Measurements from ENCODE around the gene FBXO45.

- no peak for TF ChIP-seq MXI1 (IDR thresholded peaks at IDR 0.05; ENCODE audit: borderline replicate concordance, low read depth, low read length)
- TF ChIP-seq CTCF (conservative IDR thresholded peaks at IDR 0.05; ENCODE audit: low read depth, low read length): no peak
These were observed 35.2 kb downstream of the FBXO45 start for GRCh38 chr3:196603683-196604082.
